SK-N-MC (cell line): ENCODE measurements around the gene B4GALT6.

Source experiments
- DNase-seq: peaks from one replicate; pipeline ENCODE4 v3.0.0-alpha.2; 2011; ENCODE audit warnings: low read depth, low spot score
- H3K27ac ChIP-seq: fragments of 200-600 bp; sonication (generic); 2 replicates; pipeline ENCODE4 v1.5.1; 2016; ENCODE audit warnings: mixed run types
- H3K36me3 ChIP-seq: fragments of 200-600 bp; sonication (generic); 2 replicates; pipeline ENCODE4 v1.6.1; 2017; ENCODE audit warnings: antibody characterized with exemption, low read length, mixed read lengths; ENCODE audit not compliant: insufficient read depth
- H3K4me3 ChIP-seq: fragments of 200-600 bp; sonication (generic); 2 replicates; pipeline ENCODE4 v1.5.1; 2016
- H3K9ac ChIP-seq: fragments of 200-600 bp; sonication (generic); 2 replicates; pipeline ENCODE4 v1.8.0; 2017; ENCODE audit warnings: mixed run types, mixed read lengths; ENCODE audit not compliant: insufficient read length
- H3K9me3 ChIP-seq: fragments of 200-600 bp; sonication (generic); 2 replicates; pipeline ENCODE4 v1.6.1; 2017; ENCODE audit warnings: low read depth, mild to moderate bottlenecking, antibody characterized with exemption, low read length, moderate library complexity, mixed read lengths
- EZH2 ChIP-seq: fragments of 200-600 bp; sonication (generic); IDR thresholded peaks from one replicate; pipeline ENCODE4 v1.6.1; 2017; ENCODE audit warnings: antibody characterized with exemption
- FOXP2 ChIP-seq: optimal IDR thresholded peaks from 2 replicates; pipeline ENCODE3; 2011; ENCODE audit warnings: mild to moderate bottlenecking, moderate library complexity; ENCODE audit not compliant: insufficient read depth; ENCODE audit errors: extremely low read length, control extremely low read depth
- POLR2AphosphoS5 ChIP-seq: IDR thresholded peaks from 2 replicates; pipeline ENCODE4 v1.6.1; 2012; ENCODE audit warnings: mild to moderate bottlenecking, low read depth, low read length, borderline replicate concordance

The B4GALT6 gene

DNA sequence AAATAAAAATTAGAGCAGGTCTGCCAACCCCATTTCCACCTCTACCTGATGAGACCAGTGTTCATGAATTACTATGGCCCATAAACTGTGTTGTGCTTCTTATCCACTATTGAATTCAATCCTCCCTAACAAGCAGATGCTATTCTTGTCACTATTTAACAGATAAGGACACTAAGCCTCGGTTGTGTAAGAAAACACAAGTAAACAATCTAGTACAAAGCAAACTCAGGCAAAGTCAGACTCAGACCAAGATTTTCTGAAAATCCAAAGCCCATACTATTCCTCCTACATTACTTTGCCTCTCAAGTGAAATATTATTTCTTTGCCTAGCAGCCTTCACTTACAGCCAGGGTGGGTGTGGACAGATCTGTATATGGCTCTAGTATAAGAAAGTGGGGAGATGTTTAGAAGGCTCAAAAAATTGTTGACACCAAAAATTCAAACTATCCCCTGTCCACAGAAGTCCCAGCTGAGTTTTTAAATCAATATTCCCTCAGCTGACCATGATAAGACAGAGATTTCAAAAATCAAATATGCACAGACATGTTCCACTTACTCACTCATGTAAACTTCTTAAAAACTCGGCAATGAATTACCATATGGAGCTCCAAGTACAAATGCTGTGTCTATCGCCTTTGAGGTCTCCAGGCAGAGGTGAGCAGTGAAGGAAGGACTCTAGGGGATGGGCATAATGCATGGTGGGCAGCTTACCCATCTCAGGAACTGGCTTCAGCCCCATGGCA lies 108.7 kb downstream of the B4GALT6 start:
- Histone ChIP-seq H3K9ac (no peak overlapping the region), H3K27ac (no peak overlapping the region), H3K4me3 (no peak overlapping the region), H3K9me3 (no peaks in the 10 kb centered on the region), H3K36me3 (no peaks in the 10 kb centered on the region)
- TF ChIP-seq EZH2 (no peak), POLR2AphosphoS5 (no peak)
- DNase-seq, result no peak

DNA sequence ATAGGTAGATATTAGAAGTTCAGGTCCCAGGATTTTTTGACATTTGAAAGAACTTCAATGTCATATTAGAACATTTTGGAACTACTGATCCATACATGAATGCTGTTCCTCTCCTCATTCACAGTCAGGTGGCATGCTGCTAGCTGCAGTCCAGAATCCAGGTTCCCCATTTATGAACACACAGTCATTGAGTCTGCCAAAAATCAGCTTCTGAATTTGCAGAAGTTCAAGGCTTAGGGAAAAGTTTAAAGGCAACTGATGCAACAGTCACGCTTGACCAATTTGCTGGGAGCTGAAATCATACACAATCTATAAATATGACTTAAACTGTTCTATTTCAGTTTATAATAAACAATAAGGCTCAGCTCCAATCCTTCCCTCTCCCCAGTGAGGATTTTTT lies 110.0 kb downstream of the B4GALT6 start:
- no peak for TF ChIP-seq EZH2
- no peak for TF ChIP-seq POLR2AphosphoS5
- no peak for TF ChIP-seq FOXP2
- Histone ChIP-seq H3K36me3 (no peaks in the 10 kb centered on the region), H3K4me3 (no peak overlapping the region), H3K9me3 (no peaks in the 10 kb centered on the region), H3K9ac (no peak overlapping the region), H3K27ac (no peak overlapping the region)
- no peak for DNase-seq
